Measurements from ENCODE around the gene SCYL2. TPM values are rescaled to one million over a fixed set of nuclear protein-coding genes. Genes with fewer than 3 reads are reported as not detected.
"Not testable (repeated sequence)": the region's sequence is repeated elsewhere in the genome, so short reads cannot be mapped to it uniquely, and the experiment has no call there.

SCYL2 gene
- 68.2 and 73.3 TPM in 2 replicates for total RNA-seq
- long read RNA-seq, full-length matches to known transcripts = 20 of 85 reads
- long read RNA-seq, partial matches to known transcripts = 38 of 85 reads
- long read RNA-seq, other reads (novel, unspliced or antisense) = 27 of 85 reads

GRCh38 chr12:100266835-100267602, at the start of gene SCYL2, which contains the start of gene DEPDC4:
Gene SCYL2 (plus strand): TSS chr12:100267177. CDS start chr12:100282971, 15,794 bp downstream.
Gene DEPDC4 (minus strand): TSS chr12:100267079. CDS start chr12:100267076, 3 bp downstream.
- H3K4me1 Mint-ChIP-seq (ENCODE audit: low read depth) = peaks cover 18% of the 10 kb centered on the region
- H3K27me3 Mint-ChIP-seq = no peaks in the 10 kb centered on the region
- no peak for TF ChIP-seq CTCF (IDR thresholded peaks at IDR 0.05; ENCODE audit: unreplicated experiment)
- no peaks in the 10 kb centered on the region for H3K36me3 Mint-ChIP-seq (ENCODE audit: insufficient read depth)
- H3K4me3 Mint-ChIP-seq (ENCODE audit: low read depth) = peak within 1 kb of the TSS; percentile 99
- H3K27ac Mint-ChIP-seq = peak within 1 kb of the TSS; percentile 100
- DNase-seq (ENCODE audit: low spot score, unreplicated experiment) = peak; percentile 91
- H3K9me3 Mint-ChIP-seq (ENCODE audit: low read depth) = no peaks in the 10 kb centered on the region

GRCh38 chr12:100219328-100220109, 47.5 kb upstream of the SCYL2 start:
- Mint-ChIP-seq H3K27ac (no peak overlapping the region), H3K4me1 (ENCODE audit: low read depth) (peaks cover 11% of the 10 kb centered on the region), H3K4me3 (ENCODE audit: low read depth) (no peak overlapping the region), H3K27me3 (no peaks in the 10 kb centered on the region), H3K9me3 (ENCODE audit: low read depth) (peaks cover 3% of the 10 kb centered on the region), H3K36me3 (ENCODE audit: insufficient read depth) (peaks cover 27% of the 10 kb centered on the region)
- no peak for DNase-seq (ENCODE audit: low spot score, unreplicated experiment)
- no peak for TF ChIP-seq CTCF (IDR thresholded peaks at IDR 0.05; ENCODE audit: unreplicated experiment)

GRCh38 chr12:100221523-100221922, 45.5 kb upstream of the SCYL2 start:
- H3K27me3 Mint-ChIP-seq = no peaks in the 10 kb centered on the region
- no peak overlapping the region for H3K4me3 Mint-ChIP-seq (ENCODE audit: low read depth)
- TF ChIP-seq CTCF (IDR thresholded peaks at IDR 0.05; ENCODE audit: unreplicated experiment) = no peak
- DNase-seq (ENCODE audit: low spot score, unreplicated experiment) = no peak
- H3K4me1 Mint-ChIP-seq (ENCODE audit: low read depth) = peaks cover 7% of the 10 kb centered on the region
- no peak overlapping the region for H3K27ac Mint-ChIP-seq
- H3K36me3 Mint-ChIP-seq (ENCODE audit: insufficient read depth) = peaks cover 17% of the 10 kb centered on the region
- H3K9me3 Mint-ChIP-seq (ENCODE audit: low read depth) = peaks cover under 1% of the 10 kb centered on the region

- not testable (repeated sequence) for H3K9me3 Mint-ChIP-seq (ENCODE audit: low read depth); H3K27ac Mint-ChIP-seq; DNase-seq (ENCODE audit: low spot score, unreplicated experiment); H3K4me3 Mint-ChIP-seq (ENCODE audit: low read depth); H3K4me1 Mint-ChIP-seq (ENCODE audit: low read depth); H3K27me3 Mint-ChIP-seq
- peaks cover 17% of the 10 kb centered on the region for H3K36me3 Mint-ChIP-seq (ENCODE audit: insufficient read depth)
These were observed 44.8 kb upstream of the SCYL2 start for GRCh38 chr12:100222173-100222572.

GRCh38 chr12:100225491-100225890, 41.5 kb upstream of the SCYL2 start:
- Mint-ChIP-seq H3K27me3 (no peaks in the 10 kb centered on the region), H3K27ac (no peak overlapping the region), H3K4me1 (ENCODE audit: low read depth) (no peaks in the 10 kb centered on the region), H3K4me3 (ENCODE audit: low read depth) (no peak overlapping the region), H3K9me3 (ENCODE audit: low read depth) (no peaks in the 10 kb centered on the region), H3K36me3 (ENCODE audit: insufficient read depth) (peaks cover 9% of the 10 kb centered on the region)
- DNase-seq (ENCODE audit: low spot score, unreplicated experiment) = no peak
- no peak for TF ChIP-seq CTCF (IDR thresholded peaks at IDR 0.05; ENCODE audit: unreplicated experiment)
